IMR-90 (cell line): ENCODE data around the gene DACT2. TPM values are rescaled to one million over a fixed set of nuclear protein-coding genes. Genes with fewer than 3 reads are reported as not detected.

ENCODE experiments used
- ATAC-seq: fragments of 200-7000 bp; cut with Tn5 transposase; 2 replicates; pipeline ENCODE4 v1.9.1; 2020; ENCODE audit warnings: low read depth, mild to moderate bottlenecking, moderate library complexity
- BruUV-seq: library from RNA; stranded (reverse); fragments of 400-500 nt; replicated peaks from 2 replicates; lab custom pipeline; 2021; lab: Mats Ljungman, UMichigan
- CTCF ChIA-PET: fragments of 300-600 bp; formaldehyde crosslinking; extraction: SDS; loops from one replicate; lab custom pipeline; 2021; ENCODE audit warnings: antibody characterized with exemption; lab: Yijun Ruan, JAX
- POLR2A ChIA-PET: fragments of 300-600 bp; sonication (Branson Sonifier 250); formaldehyde crosslinking; loops from one replicate; lab custom pipeline; 2022; ENCODE audit warnings: antibody characterized with exemption; ENCODE audit not compliant: unreplicated experiment; lab: Charles Lee
- DNase-seq: peaks from one replicate; pipeline ENCODE4 v3.0.0; 2013
- H2AFZ ChIP-seq: replicated peaks from 2 replicates; pipeline ENCODE3; 2013; ENCODE audit warnings: low read length, mild to moderate bottlenecking; ENCODE audit not compliant: poor library complexity
- H2AK5ac ChIP-seq: 2 replicates; pipeline ENCODE4 v1.6.1; 2013; ENCODE audit warnings: low read depth, low read length, inconsistent platforms
- H2AK9ac ChIP-seq: replicated peaks from 2 replicates; pipeline ENCODE3; 2013; ENCODE audit warnings: mild to moderate bottlenecking, low read depth, low read length, moderate library complexity; ENCODE audit not compliant: poor library complexity
- H2BK120ac ChIP-seq: 2 replicates; pipeline ENCODE4 v1.6.1; 2013; ENCODE audit warnings: low read depth, low read length, inconsistent platforms
- H2BK15ac ChIP-seq: 3 replicates; pipeline ENCODE4 v1.6.1; 2013; ENCODE audit warnings: low read depth, low read length, inconsistent platforms
- H2BK20ac ChIP-seq: 2 replicates; pipeline ENCODE4 v1.6.1; 2013; ENCODE audit warnings: low read depth, mild to moderate bottlenecking, inconsistent platforms, low read length, moderate library complexity
- H2BK5ac ChIP-seq: 2 replicates; pipeline ENCODE4 v1.6.1; 2013; ENCODE audit warnings: mild to moderate bottlenecking, low read depth, low read length, inconsistent platforms; ENCODE audit not compliant: poor library complexity, severe bottlenecking
- H3K14ac ChIP-seq: replicated peaks from 2 replicates; pipeline ENCODE4 v1.6.1; 2013; ENCODE audit warnings: low read depth, low read length, inconsistent platforms
- H3K18ac ChIP-seq: 2 replicates; pipeline ENCODE4 v1.6.1; 2013; ENCODE audit warnings: low read depth, low read length, control low read depth
- H3K23ac ChIP-seq: 2 replicates; pipeline ENCODE4 v1.6.1; 2013; ENCODE audit warnings: low read depth, low read length, inconsistent platforms
- H3K27ac ChIP-seq: 2 replicates; pipeline ENCODE4 v1.5.1; 2013; ENCODE audit warnings: mild to moderate bottlenecking, control low read depth, low read length; ENCODE audit not compliant: insufficient read depth
- H3K27me3 ChIP-seq: 2 replicates; pipeline ENCODE4 v1.6.1; 2013; ENCODE audit warnings: low read length; ENCODE audit not compliant: control insufficient read depth, insufficient read depth
- H3K36me3 ChIP-seq: 2 replicates; pipeline ENCODE4 v1.6.1; 2013; ENCODE audit warnings: low read length, mixed read lengths; ENCODE audit not compliant: control insufficient read depth, insufficient read depth
- H3K4ac ChIP-seq: 2 replicates; pipeline ENCODE4 v1.6.1; 2013; ENCODE audit warnings: low read depth, low read length, inconsistent platforms
- H3K4me1 ChIP-seq: 2 replicates; pipeline ENCODE4 v1.6.1; 2013; ENCODE audit warnings: low read length, mixed read lengths; ENCODE audit not compliant: control insufficient read depth, insufficient read depth
- H3K4me2 ChIP-seq: 2 replicates; pipeline ENCODE4 v1.6.1; 2013; ENCODE audit warnings: low read depth, mild to moderate bottlenecking, control low read depth, low read length, moderate library complexity
- H3K4me3 ChIP-seq: 2 replicates; pipeline ENCODE4 v1.5.1; 2013; ENCODE audit warnings: low read depth, mild to moderate bottlenecking, control low read depth, low read length, moderate library complexity; ENCODE audit not compliant: insufficient read depth
- H3K56ac ChIP-seq: 2 replicates; pipeline ENCODE4 v1.6.1; 2013; ENCODE audit warnings: low read length, inconsistent platforms; ENCODE audit not compliant: insufficient read depth; ENCODE audit errors: extremely low read depth
- H3K79me1 ChIP-seq, 2 experiments: 2 replicates each; pipeline ENCODE4 v1.6.1; 2013; ENCODE audit warnings: low read length in 2 of 2, inconsistent platforms in 1 of 2, low read depth in 1 of 2
- H3K9ac ChIP-seq: 2 replicates; pipeline ENCODE4 v1.6.1; 2013; ENCODE audit warnings: low read depth, low read length, control low read depth
- H3K9me1 ChIP-seq: 2 replicates; pipeline ENCODE4 v1.6.1; 2013; ENCODE audit warnings: low read length, inconsistent platforms; ENCODE audit not compliant: insufficient read depth
- H3K9me3 ChIP-seq: 2 replicates; pipeline ENCODE4 v1.6.1; 2013; ENCODE audit warnings: low read length; ENCODE audit not compliant: control insufficient read depth, insufficient read depth
- H4K20me1 ChIP-seq: 2 replicates; pipeline ENCODE4 v1.6.1; 2013; ENCODE audit warnings: low read length, inconsistent platforms; ENCODE audit not compliant: insufficient read depth
- H4K5ac ChIP-seq: 2 replicates; pipeline ENCODE4 v1.6.1; 2013; ENCODE audit warnings: mild to moderate bottlenecking, low read depth, low read length, control low read depth
- H4K8ac ChIP-seq, 2 experiments: 2 replicates each; pipeline ENCODE4 v1.6.1; 2013; ENCODE audit warnings: low read depth in 2 of 2, low read length in 2 of 2, control low read depth in 1 of 2, inconsistent platforms in 1 of 2
- H4K91ac ChIP-seq: 2 replicates; pipeline ENCODE4 v1.6.1; 2013; ENCODE audit warnings: low read depth, low read length, inconsistent platforms; ENCODE audit not compliant: insufficient read depth
- CHD1 ChIP-seq: IDR thresholded peaks from 2 replicates; pipeline ENCODE4 v1.6.1; 2012; ENCODE audit warnings: low read depth, low read length, improper control_type of control experiment
- MXI1 ChIP-seq: IDR thresholded peaks from 2 replicates; pipeline ENCODE4 v1.6.1; 2012; ENCODE audit warnings: low read depth, mild to moderate bottlenecking, low read length, moderate library complexity, borderline replicate concordance
- SMC3 ChIP-seq: fragments of 150-350 bp; IDR thresholded peaks from 2 replicates; pipeline ENCODE4 v1.6.1; 2016; ENCODE audit warnings: low read depth, mild to moderate bottlenecking, antibody characterized with exemption, low read length, moderate library complexity
- WGBS, 2 experiments: methylation state at CpG; one replicate each; pipeline versions ENCODE4 v1.1.5 to v1.1.7; 2013; ENCODE audit warnings: missing lambda C conversion rate in 2 of 2; ENCODE audit not compliant: insufficient read length in 1 of 2; ENCODE audit errors: extremely low coverage in 2 of 2; 5-methylcytosine and 5-hydroxymethylcytosine counted together
- dilution Hi-C: fragments of 300-500 bp; cut with HindIII; formaldehyde crosslinking; loops from one replicate; pipeline ENCODE4 v1.14.3; 2018; ENCODE audit warnings: low sequenced_read_pairs; ENCODE audit not compliant: unreplicated experiment
- in situ Hi-C: fragments of 300-500 bp; cut with MboI; formaldehyde crosslinking; loops from 3 replicates; pipeline ENCODE4 v1.14.3; 2019; ENCODE audit warnings: low sequenced_read_pairs, inconsistent platforms, mixed read lengths
- intact Hi-C: fragments of 100-400 bp; cut with micrococcal nuclease; formaldehyde crosslinking; loops from 2 replicates; pipeline ENCODE4 v1.10.0; 2022
- polyA plus RNA-seq, 3 experiments: library from polyadenylated mRNA; depleted of rRNA; stranded (reverse); fragments of >200 nt; gene quantifications; 2 replicates each; pipeline ENCODE4 v1.2.3, GENCODE V29; 2012; ENCODE audit warnings: low replicate concordance in 1 of 3
- total RNA-seq: library from RNA; depleted of rRNA; stranded (reverse); fragments of >200 nt; gene quantifications from 2 replicates; pipeline ENCODE4 v1.2.3, GENCODE V29; 2012

DACT2 gene
- total and polyA plus RNA-seq, 2 of the 4 experiments (the other 2 are of a cell fraction) = not detected

DNA sequence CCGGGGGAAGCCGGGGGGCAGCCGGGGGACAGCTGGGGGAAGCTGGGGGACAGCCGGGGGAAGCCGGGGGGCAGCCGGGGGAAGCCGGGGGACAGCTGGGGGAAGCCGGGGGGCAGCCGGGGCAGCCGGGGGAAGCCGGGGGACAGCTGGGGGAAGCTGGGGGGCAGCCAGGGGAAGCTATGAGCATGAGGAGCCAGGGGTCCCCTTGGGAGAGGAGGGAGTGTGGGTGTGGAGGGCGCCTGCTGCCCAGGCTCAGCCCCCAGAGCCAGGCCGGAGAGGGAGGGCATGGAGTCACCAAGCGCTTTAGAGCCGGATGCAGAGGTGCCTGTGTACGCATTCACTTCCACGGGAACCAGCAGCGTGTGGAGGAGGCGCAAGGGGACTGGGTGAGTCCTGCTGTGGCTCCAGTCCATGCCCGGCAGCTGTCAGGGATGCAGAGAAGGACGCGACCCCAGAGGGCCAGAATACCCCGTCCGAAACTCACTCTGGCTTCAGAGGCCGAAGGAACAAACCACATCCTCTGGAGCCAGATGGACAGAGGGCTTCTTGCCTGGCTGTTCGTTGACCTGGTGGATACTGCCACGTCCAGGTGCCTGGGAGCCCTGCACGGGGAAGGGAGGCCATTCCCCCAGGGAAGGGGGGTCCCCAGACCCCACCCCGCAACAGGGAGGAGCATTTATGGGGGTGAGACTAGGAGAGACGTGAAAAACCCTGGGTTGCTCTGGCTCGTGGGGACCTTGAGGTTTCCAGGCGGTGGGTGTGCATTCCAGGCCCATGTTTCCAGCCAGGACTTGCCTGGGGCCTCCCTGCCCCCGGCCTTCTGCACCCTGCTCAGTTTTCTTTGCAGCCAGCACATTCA lies 26.5 kb upstream of the DACT2 start (continued):
- TF ChIP-seq MXI1 = no peak

- Histone ChIP-seq H3K27ac (no peak overlapping the region), H2BK5ac (no peak overlapping the region), H4K91ac (no peak overlapping the region), H3K79me1 (no peaks in the 10 kb centered on the region), H2BK20ac (no peak overlapping the region), H3K4me1 (no peaks in the 10 kb centered on the region), H2AFZ (no peak overlapping the region), H3K4me2 (no peak overlapping the region), H2AK5ac (no peak overlapping the region), H3K14ac (no peak overlapping the region), H2BK15ac (no peak overlapping the region), H2BK120ac (no peak overlapping the region), H3K9me1 (no peaks in the 10 kb centered on the region), H3K23ac (no peak overlapping the region), H4K8ac (no peak overlapping the region), H3K27me3 (no peaks in the 10 kb centered on the region), H3K9ac (no peak overlapping the region), H3K36me3 (no peaks in the 10 kb centered on the region), H3K4me3 (no peak overlapping the region), H2AK9ac (no peak overlapping the region), H3K4ac (no peak overlapping the region), H4K5ac (no peak overlapping the region), H3K18ac (no peak overlapping the region), H3K9me3 (peaks cover 54% of the 10 kb centered on the region), H3K56ac (no peak overlapping the region), H4K20me1 (no peaks in the 10 kb centered on the region)
- TF ChIP-seq SMC3 (no peak), CHD1 (no peak)
- ChIA-PET CTCF (no interaction called here), POLR2A (no interaction called here)
- no TSS peak for BruUV-seq
- WGBS, 2 experiments = 93% methylated on average over 3 of the region's 18 CpGs; no CpG with 5 or more reads in 1 of the 2 experiments
- DNase-seq (no peak), ATAC-seq (no peak)
- intact Hi-C loops = no loop called here
- in situ Hi-C loops = no loop called here
- dilution Hi-C loops = no loop called here
These were observed 25.7 kb upstream of the DACT2 start for GRCh38 chr6:168345266-168345665.
